PC-3 (cell line): Measurements from ENCODE around the gene THOC5. TPM values are rescaled to one million over a fixed set of nuclear protein-coding genes. Genes with fewer than 3 reads are reported as not detected.

ENCODE experiments used
- ATAC-seq: fragments of 200-7000 bp; cut with Tn5 transposase; 2 replicates; pipeline ENCODE4 v1.9.1; 2020; ENCODE audit warnings: mild to moderate bottlenecking, moderate library complexity
- BruUV-seq: library from RNA; stranded (reverse); fragments of 400-500 nt; replicated peaks from 2 replicates; lab custom pipeline; 2021; lab: Mats Ljungman, UMichigan
- CTCF ChIA-PET: fragments of 300-600 bp; sonication (Branson Sonifier 250); formaldehyde crosslinking; loops from one replicate; lab custom pipeline; 2022; ENCODE audit warnings: antibody characterized with exemption; lab: Charles Lee
- POLR2A ChIA-PET: fragments of 300-600 bp; sonication (Branson Sonifier 250); formaldehyde crosslinking; loops from one replicate; lab custom pipeline; 2022; ENCODE audit warnings: antibody characterized with exemption; ENCODE audit not compliant: unreplicated experiment; lab: Charles Lee
- DNase-seq: peaks from one replicate; pipeline ENCODE4 v3.0.0-alpha.2; 2015
- H2AFZ ChIP-seq: fragments of 300-600 bp; sonication (generic); 2 replicates; pipeline ENCODE4 v1.6.0; 2016; ENCODE audit warnings: antibody characterized with exemption, low read length
- H3F3A ChIP-seq: fragments of 300-600 bp; sonication (generic); one replicate; pipeline ENCODE4 v1.6.0; 2017; ENCODE audit warnings: antibody characterized with exemption, low read length, control low read depth, mild to moderate bottlenecking; ENCODE audit not compliant: unreplicated experiment
- H3K27ac ChIP-seq: fragments of 300-600 bp; sonication (generic); 2 replicates; pipeline ENCODE4 v1.5.1; 2016; ENCODE audit warnings: mild to moderate bottlenecking, low read length
- H3K27me3 ChIP-seq: fragments of 300-600 bp; sonication (generic); 2 replicates; pipeline ENCODE4 v1.6.1; 2016; ENCODE audit warnings: low read length, mixed read lengths
- H3K36me3 ChIP-seq: fragments of 300-600 bp; sonication (generic); 2 replicates; pipeline ENCODE4 v1.6.1; 2016; ENCODE audit warnings: low read depth, mixed run types, low read length, mixed read lengths
- H3K4me1 ChIP-seq: fragments of 300-600 bp; sonication (generic); 2 replicates; pipeline ENCODE4 v1.5.1; 2016; ENCODE audit warnings: low read length; ENCODE audit not compliant: insufficient read depth
- H3K4me2 ChIP-seq: fragments of 300-600 bp; sonication (generic); 2 replicates; pipeline ENCODE4 v1.6.0; 2016; ENCODE audit warnings: low read length
- H3K4me3 ChIP-seq: fragments of 300-600 bp; sonication (generic); 2 replicates; pipeline ENCODE4 v1.5.1; 2016; ENCODE audit warnings: mild to moderate bottlenecking, low read length, mixed read lengths
- H3K79me2 ChIP-seq: fragments of 300-600 bp; sonication (generic); 2 replicates; pipeline ENCODE4 v1.6.1; 2017; ENCODE audit warnings: low read length, mixed read lengths
- H3K9ac ChIP-seq: fragments of 300-600 bp; sonication (generic); 2 replicates; pipeline ENCODE4 v1.6.0; 2016; ENCODE audit warnings: mild to moderate bottlenecking, low read length
- H3K9me2 ChIP-seq: fragments of 300-600 bp; sonication (generic); replicated peaks from 2 replicates; pipeline ENCODE4 v1.6.1; 2016; ENCODE audit warnings: mixed run types, low read length, mixed read lengths
- H3K9me3 ChIP-seq: fragments of 300-600 bp; sonication (generic); 2 replicates; pipeline ENCODE4 v1.6.1; 2016; ENCODE audit warnings: low read length, mixed read lengths
- H4K20me1 ChIP-seq: fragments of 300-600 bp; sonication (generic); 2 replicates; pipeline ENCODE4 v1.6.1; 2016; ENCODE audit warnings: low read length, mixed read lengths
- CTCF ChIP-seq: fragments of 300-600 bp; sonication (generic); conservative IDR thresholded peaks from 2 replicates; pipeline ENCODE4 v1.5.1; 2017; ENCODE audit warnings: antibody characterized with exemption, low read depth, mild to moderate bottlenecking, low read length
- EZH2 ChIP-seq: fragments of 300-600 bp; sonication (generic); IDR thresholded peaks from one replicate; pipeline ENCODE4 v1.6.1; 2017; ENCODE audit warnings: antibody characterized with exemption, mild to moderate bottlenecking, low read length; ENCODE audit not compliant: unreplicated experiment
- EZH2phosphoT487 ChIP-seq: fragments of 300-600 bp; sonication (generic); IDR thresholded peaks from 2 replicates; pipeline ENCODE4 v1.6.1; 2018; ENCODE audit warnings: mild to moderate bottlenecking, antibody characterized with exemption, low read length, borderline replicate concordance
- intact Hi-C: fragments of 100-400 bp; cut with micrococcal nuclease; formaldehyde crosslinking; loops from 2 replicates; pipeline ENCODE4 v1.9.0; 2023
- total RNA-seq: library from RNA; depleted of rRNA; stranded (reverse); fragments of >200 nt; gene quantifications from 2 replicates; pipeline ENCODE4 v1.2.3, GENCODE V29; 2014

The THOC5 gene
- total RNA-seq, 1 experiment from 2014 or later, result 33.9 TPM

GRCh38 chr22:29477723-29478318 is 75.7 kb downstream of the THOC5 start:
- intact Hi-C loops, result no loop called here
- TF ChIP-seq EZH2phosphoT487, result no peak
- no peak for TF ChIP-seq CTCF
- no peak for TF ChIP-seq EZH2
- CTCF ChIA-PET, result no interaction called here
- H3K9ac ChIP-seq, result no peak overlapping the region
- 0 out of 2 replicates have a peak, but pooled peaks cover 3% of the 10 kb centered on the region for H3K27me3 ChIP-seq
- no peak for ATAC-seq
- H3K4me3 ChIP-seq, result no peak overlapping the region
- H3K9me2 ChIP-seq, result no peaks in the 10 kb centered on the region
- POLR2A ChIA-PET, result no interaction called here
- no peak overlapping the region for H3K4me2 ChIP-seq
- no peaks in the 10 kb centered on the region for H3K79me2 ChIP-seq
- no peak for DNase-seq
- H3F3A ChIP-seq, result no peaks in the 10 kb centered on the region
- H2AFZ ChIP-seq, result no peak overlapping the region
- no TSS peak for BruUV-seq
- no peaks in the 10 kb centered on the region for H3K4me1 ChIP-seq
- no peaks in the 10 kb centered on the region for H4K20me1 ChIP-seq
- H3K27ac ChIP-seq, result no peak overlapping the region
- H3K36me3 ChIP-seq, result no peaks in the 10 kb centered on the region
- H3K9me3 ChIP-seq, result no peaks in the 10 kb centered on the region

DNA sequence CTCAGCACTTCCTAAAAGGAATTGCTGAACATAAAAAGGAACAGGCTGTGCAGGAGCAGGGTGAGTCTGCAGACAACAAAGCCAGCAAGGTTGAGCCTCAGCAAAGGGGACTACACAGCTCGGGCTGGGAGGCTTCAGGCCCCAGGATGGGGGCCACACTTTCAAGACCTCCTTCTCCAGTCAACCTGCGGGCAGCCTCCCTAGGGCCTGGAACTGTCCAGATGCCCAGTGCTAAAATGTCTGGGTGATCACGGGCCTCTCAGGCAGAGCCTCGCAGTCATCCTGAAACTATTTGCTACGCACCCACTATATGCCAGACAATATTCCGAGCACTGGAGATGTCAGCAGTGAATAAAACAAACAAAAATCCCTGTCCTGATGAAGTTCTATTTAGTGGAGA is 77.4 kb downstream of the THOC5 start:
- POLR2A ChIA-PET, result no interaction called here

More for the DNA sequence above, 77.4 kb downstream of the THOC5 start:
- Histone ChIP-seq H3K36me3 (no peaks in the 10 kb centered on the region), H2AFZ (no peak overlapping the region), H3K27ac (no peak overlapping the region), H3K9me2 (no peaks in the 10 kb centered on the region), H3K27me3 (0 out of 2 replicates have a peak, but pooled peaks cover 3% of the 10 kb centered on the region), H3K4me1 (no peaks in the 10 kb centered on the region), H3K4me3 (no peak overlapping the region), H4K20me1 (no peaks in the 10 kb centered on the region), H3K9me3 (no peaks in the 10 kb centered on the region), H3K4me2 (no peak overlapping the region), H3K9ac (no peak overlapping the region), H3F3A (no peaks in the 10 kb centered on the region), H3K79me2 (no peaks in the 10 kb centered on the region)
- intact Hi-C loops, result no loop called here
- ATAC-seq, result no peak
- no peak for DNase-seq
- BruUV-seq, result no TSS peak
- TF ChIP-seq EZH2phosphoT487, result no peak
- no peak for TF ChIP-seq EZH2
- TF ChIP-seq CTCF, result no peak
- CTCF ChIA-PET, result no interaction called here
